ENCODE data around the gene PGA4. TPM values are rescaled to one million over a fixed set of nuclear protein-coding genes. Genes with fewer than 3 reads are reported as not detected.
"Not testable (repeated sequence)": the region's sequence is repeated elsewhere in the genome, so short reads cannot be mapped to it uniquely, and the experiment has no call there.

The PGA4 gene
- total and polyA plus RNA-seq, 4 experiments from 2014 or later = not detected

GRCh38 chr11:61218306-61218705 lies 3.8 kb upstream of the PGA4 start:
- intact Hi-C loops (cut with micrococcal nuclease); DNase-seq; CTCF ChIA-PET (ENCODE audit: partially characterized antibody); H3K27ac ChIP-seq (ENCODE audit: low read depth, low read length); H3K27me3 ChIP-seq (ENCODE audit: insufficient read depth, low read length); H3K4me3 Mint-ChIP-seq; H3K36me3 ChIP-seq (ENCODE audit: insufficient read depth, low read length); H3K27ac Mint-ChIP-seq; H3K36me3 Mint-ChIP-seq; H3K4me3 ChIP-seq (ENCODE audit: low read length in 2 of 2); H3K4me1 ChIP-seq (ENCODE audit: insufficient read depth, low read length); H3K9me3 Mint-ChIP-seq; H3K9me3 ChIP-seq (ENCODE audit: control insufficient read depth in 1 of 2, low read length in 2 of 2); H3K27me3 Mint-ChIP-seq; H3K4me1 Mint-ChIP-seq; POLR2A ChIA-PET (ENCODE audit: partially characterized antibody): not testable (repeated sequence)

DNA sequence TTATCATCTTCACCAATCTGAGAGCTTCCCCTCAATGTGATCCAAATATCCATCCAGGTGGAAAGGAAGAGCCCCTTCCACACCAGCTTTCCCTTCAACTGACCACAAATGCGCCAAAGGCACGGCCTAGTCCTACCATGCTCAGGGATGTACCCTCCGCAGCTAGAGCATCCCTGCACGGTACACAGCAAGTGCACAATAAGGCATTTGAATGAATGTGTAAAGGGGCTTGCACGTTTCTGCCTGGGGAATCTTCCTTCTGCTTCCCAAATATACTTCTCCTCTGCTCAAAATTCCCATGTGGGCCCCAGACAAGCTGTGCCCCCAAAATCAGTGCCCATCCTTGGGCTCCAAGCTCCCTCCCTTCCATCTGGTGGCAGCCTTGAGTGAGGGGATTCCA lies 3.1 kb upstream of the PGA4 start:
- intact Hi-C loops (cut with micrococcal nuclease) = not testable (repeated sequence)

GRCh38 chr11:61222692-61223091 lies 545 bp downstream of the PGA4 start:
- H3K27ac Mint-ChIP-seq; H3K4me3 ChIP-seq (ENCODE audit: low read length in 2 of 2); H3K4me3 Mint-ChIP-seq; H3K4me1 ChIP-seq (ENCODE audit: insufficient read depth, low read length); H3K9me3 ChIP-seq (ENCODE audit: control insufficient read depth in 1 of 2, low read length in 2 of 2); H3K27me3 ChIP-seq (ENCODE audit: insufficient read depth, low read length); H3K4me1 Mint-ChIP-seq; DNase-seq; H3K27ac ChIP-seq (ENCODE audit: low read depth, low read length); intact Hi-C loops (cut with micrococcal nuclease); H3K36me3 ChIP-seq (ENCODE audit: insufficient read depth, low read length); H3K27me3 Mint-ChIP-seq; H3K36me3 Mint-ChIP-seq; POLR2A ChIA-PET (ENCODE audit: partially characterized antibody); H3K9me3 Mint-ChIP-seq; CTCF ChIA-PET (ENCODE audit: partially characterized antibody): not testable (repeated sequence)

More for the DNA sequence above, 3.1 kb upstream of the PGA4 start:
- H3K4me1 ChIP-seq (ENCODE audit: insufficient read depth, low read length); H3K27ac Mint-ChIP-seq; H3K4me1 Mint-ChIP-seq; H3K27me3 Mint-ChIP-seq; H3K27me3 ChIP-seq (ENCODE audit: insufficient read depth, low read length); H3K4me3 ChIP-seq (ENCODE audit: low read length in 2 of 2); H3K27ac ChIP-seq (ENCODE audit: low read depth, low read length); H3K4me3 Mint-ChIP-seq; POLR2A ChIA-PET (ENCODE audit: partially characterized antibody); H3K9me3 ChIP-seq (ENCODE audit: control insufficient read depth in 1 of 2, low read length in 2 of 2); DNase-seq; CTCF ChIA-PET (ENCODE audit: partially characterized antibody); H3K36me3 Mint-ChIP-seq; H3K9me3 Mint-ChIP-seq; H3K36me3 ChIP-seq (ENCODE audit: insufficient read depth, low read length): not testable (repeated sequence)

- CTCF ChIA-PET (ENCODE audit: partially characterized antibody); H3K36me3 Mint-ChIP-seq; POLR2A ChIA-PET (ENCODE audit: partially characterized antibody); H3K27ac Mint-ChIP-seq; intact Hi-C loops (cut with micrococcal nuclease); H3K4me3 ChIP-seq (ENCODE audit: low read length in 2 of 2); H3K27ac ChIP-seq (ENCODE audit: low read depth, low read length); H3K9me3 ChIP-seq (ENCODE audit: control insufficient read depth in 1 of 2, low read length in 2 of 2); H3K4me3 Mint-ChIP-seq; H3K4me1 Mint-ChIP-seq; H3K36me3 ChIP-seq (ENCODE audit: insufficient read depth, low read length); H3K27me3 ChIP-seq (ENCODE audit: insufficient read depth, low read length); H3K4me1 ChIP-seq (ENCODE audit: insufficient read depth, low read length); H3K27me3 Mint-ChIP-seq; DNase-seq; H3K9me3 Mint-ChIP-seq: not testable (repeated sequence)
Measured at GRCh38 chr11:61226457-61227137, 4.5 kb downstream of the PGA4 start.

DNA sequence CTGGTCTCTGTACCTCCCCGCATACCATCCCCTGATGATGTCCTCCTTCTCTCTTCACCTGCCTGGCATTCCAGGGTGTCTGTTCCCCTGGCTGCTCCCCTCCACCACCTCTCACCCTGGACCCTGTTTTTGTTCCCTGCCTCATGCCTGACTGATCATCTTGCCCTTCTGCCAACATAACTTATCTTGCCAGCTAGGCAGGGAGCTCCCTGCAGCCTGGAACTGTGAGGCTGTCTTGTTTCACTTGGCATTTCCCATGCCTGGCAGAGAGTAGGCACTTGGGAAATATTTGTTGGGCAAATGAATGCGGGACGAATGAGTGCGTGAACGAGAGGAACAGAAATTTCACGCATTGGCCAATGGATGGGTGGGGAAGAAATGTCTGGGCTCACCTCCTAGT lies 7.3 kb downstream of the PGA4 start:
- H3K36me3 ChIP-seq (ENCODE audit: insufficient read depth, low read length); H3K27me3 Mint-ChIP-seq; DNase-seq; H3K4me3 Mint-ChIP-seq; H3K4me1 ChIP-seq (ENCODE audit: insufficient read depth, low read length); H3K4me1 Mint-ChIP-seq; H3K4me3 ChIP-seq (ENCODE audit: low read length in 2 of 2); H3K27ac Mint-ChIP-seq; H3K27ac ChIP-seq (ENCODE audit: low read depth, low read length); CTCF ChIA-PET (ENCODE audit: partially characterized antibody); H3K9me3 ChIP-seq (ENCODE audit: control insufficient read depth in 1 of 2, low read length in 2 of 2); H3K36me3 Mint-ChIP-seq; H3K9me3 Mint-ChIP-seq; intact Hi-C loops (cut with micrococcal nuclease); H3K27me3 ChIP-seq (ENCODE audit: insufficient read depth, low read length); POLR2A ChIA-PET (ENCODE audit: partially characterized antibody): not testable (repeated sequence)

DNA sequence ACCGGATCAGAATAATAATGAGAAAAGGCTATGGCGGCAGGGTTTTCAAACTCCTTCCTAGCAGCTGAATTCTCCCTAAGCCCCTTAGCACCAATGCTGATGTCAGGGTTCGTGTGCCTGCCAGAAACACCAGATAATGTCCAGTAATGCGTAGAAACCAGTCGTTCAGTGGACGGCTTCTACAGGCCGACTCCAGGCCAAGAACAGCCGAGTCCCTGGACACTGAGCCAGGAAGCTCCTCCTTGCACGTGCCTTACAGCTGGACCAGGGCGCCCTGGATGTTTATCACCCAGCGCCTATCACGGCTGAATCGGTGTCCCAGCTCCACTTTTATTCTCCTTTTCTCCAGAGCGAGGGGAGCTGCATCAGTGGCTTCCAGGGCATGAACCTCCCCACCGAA lies 8.9 kb downstream of the PGA4 start:
- CTCF ChIA-PET (ENCODE audit: partially characterized antibody); H3K36me3 Mint-ChIP-seq; H3K36me3 ChIP-seq (ENCODE audit: insufficient read depth, low read length); H3K4me3 ChIP-seq (ENCODE audit: low read length in 2 of 2); H3K27me3 ChIP-seq (ENCODE audit: insufficient read depth, low read length); DNase-seq; H3K9me3 ChIP-seq (ENCODE audit: control insufficient read depth in 1 of 2, low read length in 2 of 2); intact Hi-C loops (cut with micrococcal nuclease); H3K4me1 ChIP-seq (ENCODE audit: insufficient read depth, low read length); POLR2A ChIA-PET (ENCODE audit: partially characterized antibody); H3K4me1 Mint-ChIP-seq; H3K4me3 Mint-ChIP-seq; H3K27ac ChIP-seq (ENCODE audit: low read depth, low read length); H3K27me3 Mint-ChIP-seq; H3K27ac Mint-ChIP-seq; H3K9me3 Mint-ChIP-seq: not testable (repeated sequence)

DNA sequence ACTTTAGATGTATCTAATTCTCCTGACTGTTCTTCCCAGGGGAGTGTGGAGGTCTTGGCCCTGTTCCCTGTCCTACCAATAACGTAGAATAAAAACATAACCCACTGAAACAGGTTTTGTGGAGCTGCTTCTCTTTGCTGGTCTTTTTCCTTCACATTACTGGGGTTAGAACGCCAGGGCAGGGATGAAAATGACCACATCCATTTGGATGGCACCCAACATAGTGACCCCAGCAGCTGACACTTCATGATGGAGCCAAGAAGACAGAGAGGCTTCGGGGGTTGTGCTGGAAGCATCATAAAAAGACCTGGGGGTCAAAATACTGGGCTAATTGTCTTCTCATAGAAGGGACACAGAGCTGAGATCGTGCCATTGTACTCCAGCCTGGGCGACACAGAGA lies 9.4 kb downstream of the PGA4 start:
- not testable (repeated sequence) for H3K27ac ChIP-seq (ENCODE audit: low read depth, low read length); H3K9me3 Mint-ChIP-seq; H3K4me1 Mint-ChIP-seq

GRCh38 chr11:61232548-61233145 lies 10.5 kb downstream of the PGA4 start:
- not testable (repeated sequence) for H3K4me1 Mint-ChIP-seq; H3K4me3 ChIP-seq (ENCODE audit: low read length in 2 of 2); H3K4me3 Mint-ChIP-seq

More for the DNA sequence above, 9.4 kb downstream of the PGA4 start:
- H3K4me3 ChIP-seq (ENCODE audit: low read length in 2 of 2); H3K27me3 Mint-ChIP-seq; H3K4me3 Mint-ChIP-seq; intact Hi-C loops (cut with micrococcal nuclease); H3K36me3 Mint-ChIP-seq; H3K27me3 ChIP-seq (ENCODE audit: insufficient read depth, low read length); H3K4me1 ChIP-seq (ENCODE audit: insufficient read depth, low read length); H3K36me3 ChIP-seq (ENCODE audit: insufficient read depth, low read length); DNase-seq; H3K9me3 ChIP-seq (ENCODE audit: control insufficient read depth in 1 of 2, low read length in 2 of 2); CTCF ChIA-PET (ENCODE audit: partially characterized antibody); POLR2A ChIA-PET (ENCODE audit: partially characterized antibody); H3K27ac Mint-ChIP-seq: not testable (repeated sequence)

More at GRCh38 chr11:61232548-61233145, 10.5 kb downstream of the PGA4 start:
- H3K27me3 ChIP-seq (ENCODE audit: insufficient read depth, low read length); H3K4me1 ChIP-seq (ENCODE audit: insufficient read depth, low read length); H3K36me3 ChIP-seq (ENCODE audit: insufficient read depth, low read length); H3K27me3 Mint-ChIP-seq; intact Hi-C loops (cut with micrococcal nuclease); DNase-seq; H3K27ac ChIP-seq (ENCODE audit: low read depth, low read length); H3K27ac Mint-ChIP-seq; H3K9me3 Mint-ChIP-seq; POLR2A ChIA-PET (ENCODE audit: partially characterized antibody); H3K9me3 ChIP-seq (ENCODE audit: control insufficient read depth in 1 of 2, low read length in 2 of 2); H3K36me3 Mint-ChIP-seq; CTCF ChIA-PET (ENCODE audit: partially characterized antibody): not testable (repeated sequence)

Data from CD4-positive, alpha-beta memory T cell (primary cell).